GM12874 (cell line): ENCODE measurements around the gene PLCB1.

Experiments
- TF ChIP-seq, protein P1 (sequence below): IDR thresholded peaks from 2 replicates; pipeline ENCODE4 v1.5.1; 2011; ENCODE audit warnings: low read depth, mild to moderate bottlenecking, control low read depth, low read length, moderate library complexity; ENCODE audit not compliant: insufficient read depth

PLCB1 gene

GRCh38 chr20:8145246-8146168, 13.4 kb downstream of the PLCB1 start:
- TF ChIP-seq, protein P1, sequence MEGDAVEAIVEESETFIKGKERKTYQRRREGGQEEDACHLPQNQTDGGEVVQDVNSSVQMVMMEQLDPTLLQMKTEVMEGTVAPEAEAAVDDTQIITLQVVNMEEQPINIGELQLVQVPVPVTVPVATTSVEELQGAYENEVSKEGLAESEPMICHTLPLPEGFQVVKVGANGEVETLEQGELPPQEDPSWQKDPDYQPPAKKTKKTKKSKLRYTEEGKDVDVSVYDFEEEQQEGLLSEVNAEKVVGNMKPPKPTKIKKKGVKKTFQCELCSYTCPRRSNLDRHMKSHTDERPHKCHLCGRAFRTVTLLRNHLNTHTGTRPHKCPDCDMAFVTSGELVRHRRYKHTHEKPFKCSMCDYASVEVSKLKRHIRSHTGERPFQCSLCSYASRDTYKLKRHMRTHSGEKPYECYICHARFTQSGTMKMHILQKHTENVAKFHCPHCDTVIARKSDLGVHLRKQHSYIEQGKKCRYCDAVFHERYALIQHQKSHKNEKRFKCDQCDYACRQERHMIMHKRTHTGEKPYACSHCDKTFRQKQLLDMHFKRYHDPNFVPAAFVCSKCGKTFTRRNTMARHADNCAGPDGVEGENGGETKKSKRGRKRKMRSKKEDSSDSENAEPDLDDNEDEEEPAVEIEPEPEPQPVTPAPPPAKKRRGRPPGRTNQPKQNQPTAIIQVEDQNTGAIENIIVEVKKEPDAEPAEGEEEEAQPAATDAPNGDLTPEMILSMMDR: no peak

GRCh38 chr20:8147476-8147875, 15.4 kb downstream of the PLCB1 start:
- TF ChIP-seq, protein P1: no peak

GRCh38 chr20:8148501-8148900, 16.4 kb downstream of the PLCB1 start:
- TF ChIP-seq, protein P1: no peak

DNA sequence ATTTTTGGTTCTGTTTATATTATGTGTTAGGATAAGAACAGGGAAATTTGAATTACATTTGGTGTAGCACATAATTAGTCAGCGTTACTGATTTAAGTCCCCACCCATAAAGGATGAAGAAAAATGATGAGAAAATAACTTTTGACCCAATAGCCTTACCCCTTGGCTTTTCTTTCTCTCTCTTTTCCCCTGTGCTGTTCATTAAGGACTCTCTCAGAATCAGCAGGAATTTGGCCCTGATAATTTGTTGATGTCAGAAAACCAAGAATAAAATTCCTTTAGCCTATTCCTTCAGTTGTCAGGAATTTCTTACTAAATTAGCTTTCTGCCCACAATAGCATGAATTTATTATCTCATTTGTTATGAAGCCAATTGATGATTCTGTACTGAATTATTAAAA, 18.5 kb downstream of the PLCB1 start:
- TF ChIP-seq, protein P1: no peak

GRCh38 chr20:8151372-8151771, 19.3 kb downstream of the PLCB1 start:
- TF ChIP-seq, protein P1: no peak

DNA sequence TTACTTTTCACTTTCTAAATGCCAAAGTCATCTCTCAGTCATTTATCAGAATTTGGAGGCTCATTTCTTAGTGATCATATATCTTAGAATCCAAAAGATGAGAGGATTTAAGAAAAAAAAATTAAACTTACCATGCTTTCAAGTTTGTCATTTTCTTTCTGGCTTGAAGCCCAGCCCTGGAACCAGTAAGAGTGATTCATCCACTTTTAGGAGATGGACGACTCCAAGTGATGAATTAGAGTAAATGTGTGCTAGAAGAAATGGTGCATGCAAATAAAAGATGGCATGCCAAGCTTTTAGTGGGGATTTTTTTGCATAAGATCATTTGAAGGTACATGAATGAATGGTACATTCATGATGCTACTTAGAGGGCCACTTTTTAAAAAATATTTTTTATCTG, 20.1 kb downstream of the PLCB1 start:
- TF ChIP-seq, protein P1: no peak

GRCh38 chr20:8152847-8153246, 20.8 kb downstream of the PLCB1 start:
- TF ChIP-seq, protein P1: no peak
